Endothelial cell of umbilical vein (primary cell): Measurements from ENCODE around the gene SSPN. TPM values are rescaled to one million over a fixed set of nuclear protein-coding genes. Genes with fewer than 3 reads are reported as not detected.

Experiments used
- BruUV-seq: library from RNA; stranded (reverse); fragments of 400-500 nt; replicated peaks from 2 replicates; lab custom pipeline; 2021; lab: Mats Ljungman, UMichigan
- CTCF ChIA-PET: fragments of 300-600, 350-600 bp; sonication (Branson Sonifier 250); formaldehyde crosslinking; loops from one replicate; lab custom pipeline; 2021; ENCODE audit warnings: antibody characterized with exemption, inconsistent platforms; lab: Charles Lee
- POLR2A ChIA-PET: fragments of 300-600, 350-600 bp; sonication (Branson Sonifier 250); formaldehyde crosslinking; loops from one replicate; lab custom pipeline; 2021; ENCODE audit warnings: antibody characterized with exemption, inconsistent platforms; lab: Charles Lee
- DNase-seq: peaks from one replicate; pipeline ENCODE4 v3.0.0-alpha.2; 2011; ENCODE audit warnings: low read depth, low spot score
- FAIRE-seq: peaks from 2 replicates; lab custom pipeline; 2011; peaks lifted over from hg19 to GRCh38; lab: Jason Lieb, UNC
- H2AFZ ChIP-seq: 2 replicates; pipeline ENCODE4 v1.6.0; 2012; ENCODE audit warnings: low read depth, low read length, control low read depth, inconsistent platforms
- H3K27ac ChIP-seq: 2 replicates; pipeline ENCODE4 v1.5.1; 2011; ENCODE audit warnings: low read depth, mild to moderate bottlenecking, control low read depth, low read length, moderate library complexity; ENCODE audit not compliant: insufficient read depth
- H3K27me3 ChIP-seq, 2 experiments: 2 replicates each; pipeline versions ENCODE4 v1.6.0 to v1.6.1; 2011; ENCODE audit warnings: low read length in 2 of 2, mixed read lengths in 1 of 2; ENCODE audit not compliant: control insufficient read depth in 2 of 2, insufficient read depth in 2 of 2
- H3K36me3 ChIP-seq, 2 experiments: 2 replicates in 1 of 2; 3 replicates in 1 of 2; pipeline ENCODE4 v1.5.1; 2011; ENCODE audit warnings: low read length in 2 of 2, mild to moderate bottlenecking in 1 of 2, moderate library complexity in 1 of 2; ENCODE audit not compliant: control insufficient read depth in 2 of 2, insufficient read depth in 2 of 2; ENCODE audit errors: extremely low read depth in 1 of 2
- H3K4me1 ChIP-seq: 3 replicates; pipeline ENCODE4 v1.5.1; 2011; ENCODE audit warnings: mild to moderate bottlenecking, low read length; ENCODE audit not compliant: control insufficient read depth, insufficient read depth; ENCODE audit errors: extremely low read depth
- H3K4me2 ChIP-seq: 2 replicates; pipeline ENCODE4 v1.6.1; 2011; ENCODE audit warnings: low read length, control low read depth, mixed read lengths; ENCODE audit not compliant: insufficient read depth
- H3K4me3 ChIP-seq, 3 experiments: fragments of 200-600 bp in 1 of 3; sonication (generic), shearing (Covaris generic) in 1 of 3; replicated peaks in 1 of 3; 2 replicates each; pipeline ENCODE4 v1.5.1; 2011 to 2016; ENCODE audit warnings: control low read depth in 3 of 3, low read length in 3 of 3, mild to moderate bottlenecking in 2 of 3, inconsistent platforms in 1 of 3, low read depth in 1 of 3, moderate library complexity in 1 of 3; ENCODE audit not compliant: insufficient read depth in 1 of 3
- H3K79me2 ChIP-seq: 2 replicates; pipeline ENCODE4 v1.6.0; 2012; ENCODE audit warnings: low read length, inconsistent platforms; ENCODE audit not compliant: control insufficient read depth, insufficient read depth
- H3K9ac ChIP-seq: replicated peaks from 2 replicates; pipeline ENCODE3; 2011; ENCODE audit warnings: low read length, control low read depth; ENCODE audit not compliant: insufficient read depth; ENCODE audit errors: extremely low read depth
- H3K9me1 ChIP-seq: replicated peaks from 3 replicates; pipeline ENCODE4 v1.6.0; 2011; ENCODE audit warnings: mild to moderate bottlenecking, low read length; ENCODE audit not compliant: control insufficient read depth, insufficient read depth; ENCODE audit errors: extremely low read depth
- H3K9me3 ChIP-seq: replicated peaks from 2 replicates; pipeline ENCODE4 v1.5.1; 2012; ENCODE audit warnings: low read length, inconsistent platforms; ENCODE audit not compliant: control insufficient read depth, insufficient read depth
- H4K20me1 ChIP-seq: replicated peaks from 2 replicates; pipeline ENCODE3; 2011; ENCODE audit warnings: mild to moderate bottlenecking, low read length; ENCODE audit not compliant: control insufficient read depth, insufficient read depth; ENCODE audit errors: extremely low read depth
- CTCF ChIP-seq, 2 donors: IDR thresholded peaks; 1 replicate in 1 of 2; 2 replicates in 1 of 2; pipeline ENCODE4 v1.5.1; 2011; ENCODE audit warnings: low read length in 2 of 2, mild to moderate bottlenecking in 2 of 2, moderate library complexity in 2 of 2, control low read depth in 1 of 2, inconsistent platforms in 1 of 2, low read depth in 1 of 2; ENCODE audit not compliant: insufficient read depth in 1 of 2; ENCODE audit errors: extremely low read depth in 1 of 2
- EZH2 ChIP-seq: IDR thresholded peaks from 2 replicates; pipeline ENCODE4 v1.6.1; 2012; ENCODE audit warnings: borderline replicate concordance, low read depth, mild to moderate bottlenecking, moderate library complexity, low read length, inconsistent platforms; ENCODE audit not compliant: severe bottlenecking
- FOS ChIP-seq: IDR thresholded peaks from 2 replicates; pipeline ENCODE4 v1.6.1; 2011; ENCODE audit warnings: mild to moderate bottlenecking, low read length, moderate library complexity, borderline replicate concordance; ENCODE audit not compliant: insufficient read depth
- GATA2 ChIP-seq: IDR thresholded peaks from 2 replicates; pipeline ENCODE4 v1.7.0; 2011; ENCODE audit warnings: low read depth, mild to moderate bottlenecking, moderate library complexity, mixed read lengths, low read length; ENCODE audit not compliant: insufficient read length, insufficient read depth
- JUN ChIP-seq: IDR thresholded peaks from 2 replicates; pipeline ENCODE4 v1.6.1; 2011; ENCODE audit warnings: borderline replicate concordance, low read depth; ENCODE audit not compliant: insufficient read length, insufficient read depth
- MYC ChIP-seq: IDR thresholded peaks from one replicate; pipeline ENCODE4 v1.6.1; 2011; ENCODE audit warnings: mild to moderate bottlenecking, low read depth, low read length
- POLR2A ChIP-seq: IDR thresholded peaks from 2 replicates; pipeline ENCODE4 v1.6.1; 2012; ENCODE audit warnings: low read depth, mild to moderate bottlenecking, control low read depth, low read length
- POLR2AphosphoS5 ChIP-seq: IDR thresholded peaks from 2 replicates; pipeline ENCODE4 v1.6.1; 2012; ENCODE audit warnings: low read depth, mild to moderate bottlenecking, control low read depth, low read length, moderate library complexity; ENCODE audit not compliant: insufficient read depth
- dilution Hi-C: fragments of 300-500 bp; cut with MboI; formaldehyde crosslinking; loops from one replicate; pipeline ENCODE4 v1.15.0; 2019; ENCODE audit warnings: low sequenced_read_pairs; ENCODE audit not compliant: extremely low pct_ligation_motif_present
- intact Hi-C: fragments of 100-400 bp; cut with micrococcal nuclease; formaldehyde crosslinking; loops from one replicate; pipeline ENCODE4 v1.10.0; 2022
- polyA plus RNA-seq, 4 experiments: library from polyadenylated mRNA; depleted of rRNA in 3 of 4; stranded (reverse) in 3 of 4; unstranded in 1 of 4; fragments of >200 nt; gene quantifications; 2 replicates each; pipeline versions ENCODE4 v1.2.1 to v1.2.3, GENCODE V29; 2011 to 2012; ENCODE audit warnings: missing spikeins in 1 of 4
- total RNA-seq: library from RNA; stranded (reverse); gene quantifications from 2 replicates; pipeline ENCODE4 v1.2.3, GENCODE V29; 2021
- TF ChIP-seq, protein P1 (sequence below): IDR thresholded peaks from 2 replicates; pipeline ENCODE4 v1.6.1; 2011; ENCODE audit not compliant: insufficient read depth, insufficient read length

SSPN gene
- total and polyA plus RNA-seq, 2 donors (not counting 3 experiments of a cell fraction or from before 2014, with no cell fraction given): 1.3 to 2.1 TPM

DNA sequence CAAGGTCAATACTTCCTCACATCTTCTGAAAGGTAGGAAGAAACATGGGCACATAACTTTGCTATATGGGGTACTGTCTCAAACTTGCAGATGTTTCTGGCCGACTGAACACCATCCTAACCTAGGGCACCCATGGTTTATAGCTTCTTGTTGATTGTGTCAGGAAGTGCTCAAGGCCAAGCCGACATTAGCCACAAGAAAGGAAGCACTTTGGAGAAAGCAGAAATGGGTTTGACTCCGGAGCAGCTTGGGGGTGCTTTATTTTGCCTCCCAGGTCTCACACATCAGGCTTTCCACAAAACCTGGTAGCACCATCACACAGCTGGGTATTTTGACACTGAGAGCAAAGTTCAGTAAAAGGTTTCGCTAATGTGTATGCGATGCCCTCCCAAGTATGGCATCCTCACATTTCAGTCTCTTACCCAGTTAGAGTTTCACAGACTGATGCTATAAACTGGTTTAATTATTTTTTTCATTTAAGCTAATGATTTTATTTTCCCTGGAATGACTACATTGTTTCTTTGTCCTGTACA, 45.3 kb upstream of the SSPN start:
- no peak for TF ChIP-seq GATA2
- TF ChIP-seq, protein P1, sequence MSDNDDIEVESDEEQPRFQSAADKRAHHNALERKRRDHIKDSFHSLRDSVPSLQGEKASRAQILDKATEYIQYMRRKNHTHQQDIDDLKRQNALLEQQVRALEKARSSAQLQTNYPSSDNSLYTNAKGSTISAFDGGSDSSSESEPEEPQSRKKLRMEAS: no peak
- TF ChIP-seq CTCF (IDR thresholded peaks at IDR 0.05; ENCODE audit: extremely low read depth in 1 of 2, insufficient read depth in 1 of 2, low read depth in 1 of 2, low read length in 2 of 2): no peak
- TF ChIP-seq FOS: no peak
- no peak for TF ChIP-seq MYC
- TF ChIP-seq POLR2A: no peak
- TF ChIP-seq POLR2AphosphoS5: no peak
- no peak for TF ChIP-seq JUN
- TF ChIP-seq EZH2: no peak
- Histone ChIP-seq H3K27ac (no peak overlapping the region), H3K36me3 (no peaks in the 10 kb centered on the region), H3K4me3 (no peak overlapping the region), H4K20me1 (no peaks in the 10 kb centered on the region), H3K9ac (no peak overlapping the region), H2AFZ (no peak overlapping the region), H3K9me1 (no peaks in the 10 kb centered on the region), H3K9me3 (no peaks in the 10 kb centered on the region), H3K79me2 (no peaks in the 10 kb centered on the region), H3K4me2 (no peak overlapping the region), H3K4me1 (peaks cover 24% of the 10 kb centered on the region), H3K27me3 (no peaks in the 10 kb centered on the region)
- dilution Hi-C loops: no loop called here
- FAIRE-seq (no peak), DNase-seq (no peak)
- BruUV-seq: no TSS peak
- CTCF ChIA-PET: interaction anchor here (1.0 to 1.4 kb wide), 3 partner anchors 25 to 54 kb away, joined by 3 read pairs; partner anchors contain the start of gene BHLHE41
- intact Hi-C loops: no loop called here
- POLR2A ChIA-PET: no interaction called here
